Panc1 (cell line): ENCODE results near the gene RIGI.
A peak's percentile ranks its signal among the peaks of the same experiment; 100 is the strongest.

ENCODE experiments used
- TCF7L2 ChIP-seq: IDR thresholded peaks from 2 replicates; pipeline ENCODE4 v1.6.1; 2011; ENCODE audit warnings: mild to moderate bottlenecking, low read depth, low read length, inconsistent platforms
- TF ChIP-seq, protein P1 (sequence below): fragments of 450-650 bp; IDR thresholded peaks from 2 replicates; pipeline ENCODE4 v1.5.1; 2017; ENCODE audit warnings: mild to moderate bottlenecking

GRCh38 chr9:32550150-32550561, 24.2 kb upstream of the RIGI start:
- TF ChIP-seq, protein P1, sequence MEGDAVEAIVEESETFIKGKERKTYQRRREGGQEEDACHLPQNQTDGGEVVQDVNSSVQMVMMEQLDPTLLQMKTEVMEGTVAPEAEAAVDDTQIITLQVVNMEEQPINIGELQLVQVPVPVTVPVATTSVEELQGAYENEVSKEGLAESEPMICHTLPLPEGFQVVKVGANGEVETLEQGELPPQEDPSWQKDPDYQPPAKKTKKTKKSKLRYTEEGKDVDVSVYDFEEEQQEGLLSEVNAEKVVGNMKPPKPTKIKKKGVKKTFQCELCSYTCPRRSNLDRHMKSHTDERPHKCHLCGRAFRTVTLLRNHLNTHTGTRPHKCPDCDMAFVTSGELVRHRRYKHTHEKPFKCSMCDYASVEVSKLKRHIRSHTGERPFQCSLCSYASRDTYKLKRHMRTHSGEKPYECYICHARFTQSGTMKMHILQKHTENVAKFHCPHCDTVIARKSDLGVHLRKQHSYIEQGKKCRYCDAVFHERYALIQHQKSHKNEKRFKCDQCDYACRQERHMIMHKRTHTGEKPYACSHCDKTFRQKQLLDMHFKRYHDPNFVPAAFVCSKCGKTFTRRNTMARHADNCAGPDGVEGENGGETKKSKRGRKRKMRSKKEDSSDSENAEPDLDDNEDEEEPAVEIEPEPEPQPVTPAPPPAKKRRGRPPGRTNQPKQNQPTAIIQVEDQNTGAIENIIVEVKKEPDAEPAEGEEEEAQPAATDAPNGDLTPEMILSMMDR: peak; percentile 20; the same call in 1 of the 2 replicates
- no peak for TF ChIP-seq TCF7L2
